Activated CD8-positive, alpha-beta memory T cell treated with anti-CD3 and anti-CD28 coated beads, Interleukin-2, amount 50 U/mL, for 24 hours (primary cell): ENCODE results near the gene DYSF.

Experiments
- DNase-seq: peaks from one replicate; pipeline ENCODE4 v3.0.0-alpha.2; 2020; ENCODE audit errors: extremely low read depth

Gene DYSF

DNA sequence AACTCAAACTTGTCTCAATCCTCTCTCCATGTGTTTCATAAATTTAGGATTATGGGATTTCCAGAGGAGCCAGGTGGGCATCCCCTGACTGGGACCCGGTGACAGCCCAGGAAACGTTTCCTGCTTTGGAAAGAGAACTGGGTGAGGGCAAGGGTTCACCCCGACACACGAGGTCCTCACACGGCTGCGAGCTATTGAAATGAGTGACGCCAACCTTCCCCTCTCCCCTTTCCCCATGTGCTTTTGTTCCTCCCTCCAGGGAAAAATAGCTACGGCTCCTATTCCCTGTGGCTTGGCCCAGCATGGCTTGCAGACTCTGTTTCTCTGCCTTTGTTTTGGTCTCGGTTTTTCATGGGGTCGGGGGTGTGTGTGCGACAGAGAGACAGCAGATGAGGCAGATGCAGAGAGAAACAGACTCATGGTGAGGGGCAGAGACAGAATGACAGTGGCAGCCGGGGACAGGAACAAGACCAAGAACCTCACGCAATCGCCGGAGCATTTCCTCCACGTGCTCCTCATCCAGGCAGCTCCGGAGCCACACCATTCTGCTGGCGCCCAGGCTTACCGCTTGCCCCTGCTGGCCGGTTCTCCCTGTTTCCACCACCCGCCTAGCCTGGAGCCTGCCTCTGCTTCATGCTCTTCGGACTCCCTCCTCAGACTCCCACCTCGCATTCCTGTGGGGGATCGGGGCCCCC lies 238.5 kb downstream of the DYSF start:
- DNase-seq: no peak

DNA sequence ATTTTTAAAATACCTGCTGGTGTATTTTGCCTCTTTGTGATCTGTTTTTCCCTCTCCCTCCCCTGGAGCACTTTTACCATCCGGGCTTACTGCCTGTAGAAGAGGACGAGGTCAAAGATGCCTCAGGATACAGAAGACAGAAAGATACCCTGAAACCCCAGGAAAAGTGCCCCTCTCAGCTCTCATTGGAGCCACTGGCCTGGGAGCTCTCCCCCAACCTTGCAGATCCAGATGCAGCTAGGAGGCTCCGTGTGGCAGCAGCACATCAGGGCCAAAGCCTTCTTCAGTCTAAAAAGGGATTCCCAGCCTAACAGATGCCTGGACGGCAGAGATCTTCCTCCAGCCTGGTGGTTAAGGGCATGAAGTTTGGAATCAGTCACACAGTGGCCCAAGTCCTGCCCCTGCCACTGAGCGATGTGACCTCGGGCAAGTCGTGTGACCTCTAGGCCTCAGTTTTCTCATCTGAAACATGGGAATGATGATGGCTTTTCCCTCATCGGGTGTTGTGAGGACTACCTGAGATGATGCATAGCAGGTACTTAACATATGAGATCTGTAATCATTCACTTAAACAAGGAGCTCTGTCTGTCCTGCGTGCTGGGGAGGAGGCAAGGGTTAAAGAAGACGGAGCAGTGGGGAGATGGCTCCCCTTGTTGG lies 239.4 kb downstream of the DYSF start:
- DNase-seq: no peak

DNA sequence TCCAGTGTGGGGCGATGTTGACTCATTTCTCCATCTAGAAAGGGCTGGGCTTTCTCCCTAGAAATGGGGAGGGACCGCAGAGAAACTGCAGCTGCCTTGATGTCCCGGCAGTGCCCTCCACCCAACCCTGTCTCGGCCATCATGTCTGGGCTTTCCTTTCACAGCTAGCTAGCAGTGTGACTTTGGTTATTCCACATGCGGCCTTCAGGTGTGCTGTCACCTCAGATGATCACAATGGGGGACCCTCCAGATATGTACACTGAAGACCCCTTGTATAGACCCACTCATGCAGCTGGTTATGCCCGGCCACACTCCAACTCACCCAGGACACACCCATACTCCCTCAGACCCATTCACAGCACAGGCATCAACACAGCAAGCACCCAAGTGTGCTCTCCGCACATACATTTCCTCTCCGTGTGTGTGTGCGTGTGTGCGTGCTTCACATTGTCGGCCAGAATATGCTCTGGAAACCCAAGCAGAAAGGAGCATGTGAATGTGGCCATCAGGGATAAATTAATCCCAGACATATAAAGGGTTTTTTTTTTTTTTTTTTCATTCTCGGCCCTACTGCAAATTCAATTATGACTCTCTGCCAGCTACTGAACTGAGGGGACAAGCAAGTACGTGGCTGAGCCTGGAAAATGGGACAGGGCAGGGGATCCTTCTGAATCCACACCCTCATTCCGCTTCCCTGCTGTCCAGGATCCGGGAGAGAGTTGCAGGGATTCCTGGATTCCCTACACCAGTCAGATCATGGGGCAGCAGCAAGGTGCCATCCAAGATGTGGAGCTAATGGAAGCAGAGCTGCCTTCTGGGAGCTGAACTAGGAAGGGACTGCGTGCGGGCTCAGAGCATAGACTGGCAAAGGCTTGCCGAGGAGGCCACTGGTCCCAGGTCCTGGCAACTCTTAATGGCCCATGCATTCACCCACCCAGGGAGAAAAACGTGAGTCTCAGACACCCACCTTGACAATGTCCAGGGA lies 240.2 kb downstream of the DYSF start:
- DNase-seq: no peak

DNA sequence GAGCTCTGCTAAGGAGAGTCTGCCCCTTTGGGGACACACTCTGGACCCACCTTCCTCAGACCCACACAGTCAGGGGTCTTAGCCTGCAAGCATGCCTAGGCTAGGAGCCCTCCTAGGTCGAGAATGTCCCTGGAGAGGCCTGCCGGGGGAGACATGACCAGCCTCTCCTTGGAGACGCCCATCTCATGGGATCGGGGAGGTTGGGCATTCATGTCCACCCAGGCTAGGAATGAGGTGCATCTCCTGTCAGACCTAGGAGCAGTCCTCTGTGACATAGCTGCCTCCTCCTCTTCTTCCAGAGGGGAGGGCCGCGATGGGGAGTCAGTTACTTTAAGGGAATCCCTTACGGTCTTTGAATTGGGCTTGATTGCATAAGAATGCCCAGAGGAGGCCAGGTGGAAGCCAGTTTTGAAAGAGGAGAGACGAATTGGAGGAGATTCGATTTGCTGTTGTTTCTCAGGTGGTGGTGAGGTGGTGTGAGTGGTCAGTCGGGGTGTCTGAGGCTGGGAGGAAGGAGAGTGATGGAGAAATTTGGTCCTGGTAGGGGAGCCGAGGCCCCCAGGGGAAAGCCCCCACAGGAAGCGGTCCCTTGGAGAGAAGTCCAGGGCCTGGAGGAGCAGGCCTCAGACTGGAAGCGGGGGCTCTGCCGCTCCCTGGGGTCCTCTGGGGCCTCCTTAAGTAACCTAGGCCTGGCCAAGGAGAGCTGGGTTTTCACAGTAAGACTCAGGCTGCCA lies 241.3 kb downstream of the DYSF start:
- no peak for DNase-seq

DNA sequence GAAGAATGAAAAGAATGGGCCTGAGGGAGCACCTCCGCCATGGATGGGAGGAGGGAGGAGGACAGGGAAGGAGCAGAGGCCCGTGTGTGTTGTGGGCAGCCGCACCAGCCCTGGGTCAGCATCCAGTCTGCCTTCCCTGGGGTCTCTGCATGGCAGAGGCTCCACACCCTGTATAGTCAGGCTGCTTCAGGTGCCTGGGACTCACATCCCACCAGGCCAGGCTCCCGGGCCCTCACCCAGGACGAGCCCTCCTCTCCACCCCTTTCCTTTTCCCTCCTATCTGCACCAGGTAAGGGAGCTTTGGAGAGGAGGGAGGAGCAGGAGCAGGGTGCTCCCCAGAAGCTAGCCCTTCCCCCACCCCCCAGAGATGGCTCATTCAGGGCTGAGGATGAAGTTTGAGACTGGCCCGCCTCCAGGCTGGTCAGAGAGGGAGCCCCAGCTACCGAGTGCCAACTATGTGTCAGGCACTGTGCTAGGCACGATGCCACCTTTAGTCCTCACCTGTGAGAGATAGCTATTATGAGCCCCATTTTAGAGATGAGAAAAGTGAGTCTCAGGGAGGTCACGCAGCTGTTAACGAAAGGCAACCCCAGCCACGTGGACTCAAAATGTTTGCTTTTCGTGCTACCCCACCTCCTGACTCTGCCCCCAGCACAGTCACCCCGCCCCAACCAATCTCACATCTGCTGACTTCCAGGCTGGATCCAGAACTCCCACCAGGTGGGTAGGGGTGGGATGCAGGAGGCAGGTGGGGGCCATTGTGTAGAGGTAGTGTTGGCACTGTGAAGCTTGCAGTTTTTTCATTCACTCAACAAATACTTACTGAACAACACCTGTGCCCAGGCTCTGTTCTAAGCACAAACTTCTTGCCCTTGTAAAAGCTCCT lies 242.1 kb downstream of the DYSF start:
- no peak for DNase-seq

DNA sequence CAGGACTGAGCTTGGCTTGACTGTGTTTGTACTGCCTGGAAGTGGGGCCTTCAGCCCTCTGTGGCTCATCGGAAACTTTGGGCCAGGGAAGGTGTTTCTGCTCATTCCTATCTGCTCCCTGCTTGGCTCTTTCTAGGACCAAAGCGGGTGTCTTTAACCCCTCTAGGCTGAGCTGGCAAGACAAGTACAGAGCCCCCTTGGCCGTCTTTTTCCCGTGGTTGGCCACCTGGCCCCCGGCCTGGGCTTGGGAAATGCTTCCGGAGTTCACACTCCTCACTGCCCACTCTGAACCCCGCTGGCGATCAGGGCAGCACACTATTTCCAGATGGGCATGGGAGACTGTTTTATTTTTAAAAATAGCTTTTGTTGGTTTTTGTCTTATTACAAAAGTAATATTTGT lies 243.0 kb downstream of the DYSF start:
- DNase-seq: no peak

DNA sequence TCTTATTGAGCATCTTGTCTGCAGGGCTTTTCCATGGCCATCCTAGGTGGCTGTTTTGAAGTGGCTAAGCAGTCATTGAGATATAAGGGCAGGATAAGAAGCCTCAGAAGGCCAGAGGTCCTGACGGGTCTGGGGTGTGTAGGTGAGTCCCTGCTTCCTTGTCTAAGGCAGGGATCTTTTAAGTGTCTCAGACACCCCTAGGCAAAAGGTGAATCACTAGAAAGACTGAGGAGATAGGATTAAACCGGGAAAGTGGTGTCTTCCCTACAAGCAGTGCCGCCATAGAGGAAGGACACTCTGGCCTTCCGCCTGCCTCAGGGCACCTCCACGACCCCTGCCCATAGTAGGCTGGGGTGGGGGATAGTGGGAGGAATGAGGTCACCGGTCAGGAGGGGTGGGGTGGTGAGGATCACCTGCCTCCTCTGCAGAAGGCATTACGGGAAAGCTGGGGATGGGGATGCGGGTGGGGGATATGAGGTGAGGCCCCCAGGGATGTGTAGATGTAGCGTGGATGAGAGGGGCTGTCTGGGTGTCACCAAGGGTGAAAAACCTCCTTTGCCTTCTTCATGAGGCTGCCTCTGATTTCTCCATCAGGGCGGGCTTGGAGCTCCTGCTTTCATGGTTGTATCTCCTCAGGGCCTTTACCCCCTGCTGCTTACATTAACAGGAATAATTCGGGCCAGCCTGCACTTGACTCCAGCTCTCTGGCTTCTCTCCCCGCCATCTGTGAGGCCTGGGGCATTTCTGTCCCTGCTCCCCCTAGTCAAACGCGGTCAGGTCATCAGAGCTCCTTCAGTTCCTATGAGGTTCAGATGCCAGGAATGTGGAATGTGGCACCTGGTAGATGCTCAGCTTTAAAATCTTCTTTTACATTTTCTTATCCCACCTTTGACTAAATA lies 244.0 kb downstream of the DYSF start:
- no peak for DNase-seq

DNA sequence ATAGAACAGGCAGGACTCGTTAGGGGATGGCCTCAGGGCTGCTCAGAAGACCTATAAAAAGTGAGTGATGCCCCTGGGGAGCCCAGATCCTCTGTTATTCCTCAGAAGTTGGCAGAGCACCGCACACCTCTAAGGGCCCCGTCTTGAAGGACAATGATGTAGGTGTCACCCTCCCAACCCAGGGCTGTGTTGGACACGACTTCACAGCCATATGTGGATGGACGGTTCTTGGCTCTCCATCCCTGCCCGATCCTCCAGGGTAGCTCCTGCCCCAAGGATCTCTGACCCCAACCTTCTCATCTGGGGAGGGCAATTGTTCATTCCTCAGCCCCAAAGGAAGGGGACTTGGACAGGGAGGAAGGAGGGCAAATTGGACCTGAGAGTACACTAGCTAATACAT lies 246.1 kb downstream of the DYSF start:
- no peak for DNase-seq

DNA sequence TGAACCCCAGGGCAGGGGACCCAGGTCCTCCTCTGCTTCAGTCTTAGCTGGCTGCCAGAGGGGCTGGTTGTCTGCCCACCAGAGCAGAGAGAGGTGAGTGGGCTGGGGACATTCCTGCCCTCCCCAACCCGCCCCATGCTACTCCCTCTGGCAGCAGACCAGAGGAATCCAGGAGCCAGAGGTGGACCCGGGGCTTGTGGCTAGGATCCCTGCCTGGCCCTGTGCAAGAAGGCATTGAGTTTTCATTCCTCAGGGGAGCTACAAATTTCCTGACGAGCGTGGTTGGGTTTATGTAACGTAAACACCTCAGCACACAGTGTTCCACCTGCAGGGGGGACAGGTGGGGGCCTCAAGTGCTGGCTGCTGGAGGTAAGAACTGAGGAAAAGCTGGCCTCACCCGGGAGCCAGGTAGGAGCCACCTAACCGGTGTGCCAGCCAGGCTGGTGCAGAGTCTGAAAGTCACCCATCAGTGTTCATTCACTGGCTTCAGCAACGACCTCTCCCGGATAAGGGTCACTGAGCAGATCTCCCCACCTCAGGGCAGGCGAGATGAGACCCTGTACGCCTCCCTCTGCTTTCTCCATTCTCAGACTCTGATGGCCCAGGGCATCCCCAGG lies 246.8 kb downstream of the DYSF start:
- no peak for DNase-seq

DNA sequence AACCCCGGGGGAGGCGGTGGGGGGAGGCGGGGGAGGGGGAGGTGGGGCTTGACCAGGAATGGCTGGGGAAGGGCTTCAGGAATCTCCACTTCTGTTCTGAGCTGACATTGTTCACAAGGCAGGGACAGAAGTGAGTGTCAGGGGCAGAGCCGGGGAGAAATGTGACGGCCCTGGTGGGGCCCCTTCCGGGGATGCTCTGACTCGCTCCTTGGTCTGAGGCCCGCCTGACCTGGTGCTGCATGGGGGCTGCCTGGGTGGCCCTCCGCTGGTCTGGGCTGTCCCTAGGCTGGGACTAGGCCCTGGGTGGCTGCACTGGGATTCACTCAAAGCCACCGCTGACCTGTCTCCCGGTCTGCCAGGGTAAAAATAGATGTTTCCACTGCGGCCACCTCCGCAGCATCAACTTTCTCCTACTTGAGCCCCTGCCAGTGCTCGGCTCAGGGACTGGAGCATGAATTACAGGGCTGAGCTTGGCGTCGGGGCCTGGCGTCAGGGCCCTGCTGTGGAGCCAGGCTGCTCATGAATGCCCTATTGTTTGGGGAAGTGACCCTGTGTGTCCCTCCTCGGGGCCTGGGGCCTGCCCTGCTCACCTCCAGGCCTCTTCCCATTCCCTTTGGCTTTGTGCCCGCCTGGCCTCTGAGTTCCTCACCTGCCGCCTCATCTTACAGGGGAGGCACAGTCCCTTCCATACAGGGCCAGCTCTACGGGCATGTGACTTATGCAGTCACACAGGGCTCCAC lies 247.5 kb downstream of the DYSF start:
- no peak for DNase-seq

DNA sequence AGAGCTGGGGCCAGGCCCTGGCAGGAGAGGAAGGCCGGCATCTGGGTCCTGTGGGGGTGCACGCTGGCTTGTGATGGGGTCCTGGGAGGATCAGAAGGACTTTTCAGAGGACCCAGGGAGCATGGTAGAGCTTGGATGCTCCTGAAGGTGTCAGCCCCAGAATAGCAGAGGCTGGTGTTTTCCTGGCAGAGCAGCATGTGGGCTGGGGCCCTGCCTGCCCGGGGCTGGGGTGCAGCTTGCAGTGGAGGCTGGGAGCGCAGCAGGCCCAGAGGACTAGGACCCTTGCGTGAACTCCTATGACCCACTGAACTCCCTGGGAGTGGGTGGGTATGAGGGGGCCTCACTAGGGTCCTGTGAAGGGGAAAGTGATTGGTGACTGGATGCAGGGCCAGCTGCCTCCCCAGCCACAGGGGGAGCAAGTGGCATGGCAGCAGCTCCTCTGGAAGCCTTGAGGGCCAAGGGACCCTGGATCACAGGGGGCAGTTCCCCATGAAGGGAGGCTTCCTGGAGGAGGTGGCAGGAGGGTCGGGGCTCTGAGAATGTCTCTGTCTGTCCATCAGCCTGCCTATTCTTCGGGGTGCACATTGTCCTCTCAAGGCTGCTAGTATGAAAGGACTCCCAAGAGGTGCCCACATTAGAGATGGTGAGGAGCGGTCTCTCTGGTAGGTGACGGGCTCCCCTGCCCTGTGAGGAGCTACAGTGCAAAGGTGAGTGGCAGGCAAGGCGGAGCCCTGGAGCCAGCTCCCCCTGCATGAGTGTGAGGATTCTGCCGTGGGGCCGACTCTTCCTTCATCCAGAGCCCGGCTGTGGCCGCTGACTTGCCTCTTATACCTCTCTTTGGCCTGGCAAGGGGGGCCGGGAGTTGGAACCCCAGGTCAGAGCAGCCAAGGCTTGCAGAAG lies 249.0 kb downstream of the DYSF start:
- DNase-seq: no peak

DNA sequence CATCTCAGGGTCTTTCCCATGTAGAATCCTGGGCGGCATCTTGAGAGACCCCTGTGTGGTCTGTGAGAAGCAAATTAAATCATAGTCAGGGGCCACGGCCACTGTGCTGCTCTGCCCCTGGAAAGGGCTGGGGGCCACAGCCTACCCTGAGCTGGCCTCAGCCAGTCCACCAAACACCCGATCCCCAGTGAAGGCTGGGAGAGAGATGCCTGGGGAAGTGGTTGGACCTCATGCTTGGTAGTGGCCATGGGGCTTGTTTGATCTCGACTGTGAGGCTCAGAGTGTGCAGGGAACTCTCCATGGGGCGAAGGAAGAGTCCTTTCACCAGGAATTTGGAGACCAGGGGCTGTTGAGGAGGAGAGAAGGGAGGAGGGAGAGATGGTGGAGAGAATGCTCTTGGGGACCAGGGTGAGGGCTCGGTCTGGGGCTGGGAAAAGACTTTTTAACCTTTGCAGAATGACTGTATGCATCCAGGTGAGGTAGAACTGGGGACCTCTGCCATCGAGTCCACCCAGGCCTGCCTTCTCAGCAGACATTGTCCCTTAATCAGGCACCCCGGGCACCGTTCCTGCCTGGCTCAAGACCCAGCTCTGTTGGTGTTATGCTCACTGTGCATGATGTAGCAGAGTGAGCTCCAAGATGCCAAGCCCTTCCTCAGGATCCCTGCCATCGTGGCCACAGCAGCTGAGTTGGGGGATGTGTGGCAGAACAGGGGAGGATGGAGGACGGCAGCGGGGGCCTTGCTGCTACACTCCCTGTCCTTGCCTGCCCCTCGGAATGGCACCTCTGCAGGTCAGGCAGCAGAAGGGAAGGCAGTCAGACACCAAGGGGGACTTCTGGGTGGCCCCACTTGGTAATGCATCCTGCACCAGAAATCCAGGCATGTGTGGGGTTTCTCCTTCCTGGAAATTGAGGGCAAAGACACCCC lies 249.9 kb downstream of the DYSF start:
- DNase-seq: no peak

DNA sequence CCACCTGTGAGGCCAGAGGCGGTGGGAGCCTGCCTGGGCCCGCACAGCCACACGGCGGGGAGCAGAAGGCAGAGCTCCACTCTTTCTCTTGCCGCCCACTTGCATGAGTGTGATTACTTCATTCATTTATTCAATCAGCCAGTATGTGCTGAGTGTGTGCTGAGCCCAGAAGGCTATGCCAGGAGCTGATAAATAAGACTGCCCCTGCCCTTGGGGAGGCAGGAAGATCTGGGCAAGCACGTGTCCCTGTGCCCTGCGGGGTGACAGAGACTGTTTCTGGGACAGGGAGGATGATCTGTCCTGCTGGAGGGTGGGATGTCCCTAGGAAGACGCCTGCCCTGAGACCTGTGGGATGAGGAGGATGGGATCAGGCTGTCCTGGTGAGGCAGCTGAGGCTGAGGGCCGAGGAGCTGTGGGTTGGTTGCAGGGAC lies 250.8 kb downstream of the DYSF start:
- DNase-seq: no peak

DNA sequence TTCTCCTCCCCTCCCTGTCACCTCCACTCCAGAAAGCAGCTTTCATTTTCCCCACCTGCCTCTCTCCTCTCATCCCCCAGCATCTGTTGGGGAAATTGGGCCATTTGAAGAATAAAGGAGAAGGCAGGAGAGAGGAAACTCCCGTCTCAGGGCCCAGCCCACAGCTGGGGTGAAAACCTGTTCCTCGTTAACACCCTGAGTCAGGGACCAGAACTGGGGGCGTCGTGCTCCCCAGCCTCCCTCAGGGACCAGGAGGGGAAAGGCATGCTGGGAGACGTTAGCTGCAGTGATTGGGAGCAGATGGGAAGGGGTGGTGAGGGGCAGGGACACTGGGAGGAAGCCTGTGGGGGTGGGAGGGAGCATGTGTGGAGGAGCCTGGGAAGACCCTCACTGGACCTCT lies 251.3 kb downstream of the DYSF start:
- no peak for DNase-seq

DNA sequence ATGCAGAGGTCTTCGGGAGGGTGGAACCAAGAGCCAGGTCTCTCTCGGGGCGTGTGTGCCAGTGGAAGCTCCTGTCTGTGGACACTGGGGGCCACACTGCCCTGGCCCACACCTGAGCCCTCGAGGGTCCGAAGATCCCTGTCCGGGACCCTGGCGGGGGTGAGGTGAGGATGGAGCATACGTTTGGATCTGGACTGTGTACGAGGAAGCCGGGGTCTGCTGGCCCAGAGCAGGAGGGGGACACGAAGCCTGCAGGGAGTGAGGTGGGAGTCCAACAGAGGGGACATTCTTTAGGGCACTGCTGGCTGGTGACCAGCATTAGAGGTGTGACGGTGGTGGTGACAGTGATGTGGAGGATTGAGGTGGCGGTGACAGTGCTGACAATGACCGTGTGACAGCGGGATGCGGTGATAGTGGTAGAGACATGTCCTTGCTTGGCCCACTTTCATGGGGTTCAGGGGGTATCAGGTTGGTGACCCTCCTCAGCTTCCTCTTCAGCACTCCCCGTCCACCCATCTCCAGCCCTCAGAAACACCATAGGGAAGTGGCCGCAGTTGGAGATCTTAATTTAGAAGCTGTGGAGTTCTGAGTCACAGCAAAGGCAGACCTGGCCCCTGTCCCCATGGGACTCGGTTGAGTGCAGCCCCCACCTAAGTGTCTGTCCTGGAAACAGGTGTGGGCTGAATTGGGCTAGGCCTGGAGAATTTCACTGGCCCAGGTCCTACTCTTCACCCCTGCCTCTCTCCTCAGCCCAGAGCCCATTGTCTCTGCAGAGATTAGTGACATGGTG lies 252.0 kb downstream of the DYSF start:
- no peak for DNase-seq

DNA sequence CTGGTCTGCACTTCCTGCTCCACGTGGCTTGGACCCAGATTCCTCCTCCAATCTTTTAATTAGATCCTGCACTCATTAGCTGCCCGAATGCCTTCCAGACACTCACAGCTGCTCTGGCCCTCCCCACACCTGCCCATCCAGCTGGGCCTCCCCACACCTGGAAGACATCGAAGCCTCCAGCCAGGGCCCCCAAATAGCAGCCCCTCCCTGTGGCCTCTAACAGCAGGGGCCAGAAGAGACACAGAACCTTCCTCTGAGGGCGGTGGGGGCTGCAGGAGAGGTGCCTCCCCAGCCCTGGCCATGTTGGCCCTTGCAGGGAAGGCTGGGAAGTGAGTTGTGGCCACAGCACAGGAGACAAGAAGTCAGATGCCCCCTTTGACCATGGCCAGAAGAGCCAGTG lies 252.8 kb downstream of the DYSF start:
- no peak for DNase-seq
